GM20000 (cell line): ENCODE measurements around the gene CCNYL1.
"Not testable (repeated sequence)": the region's sequence is repeated elsewhere in the genome, so short reads cannot be mapped to it uniquely, and the experiment has no call there.

ENCODE experiments used
- DNase-seq: peaks from one replicate; pipeline ENCODE4 v3.0.0; 2012; ENCODE audit warnings: low spot score
- TF ChIP-seq, protein P1 (sequence below): IDR thresholded peaks from 2 replicates; pipeline ENCODE4 v1.5.1; 2012; ENCODE audit warnings: mild to moderate bottlenecking, control low read depth; ENCODE audit errors: extremely low read depth, missing control alignments

Gene CCNYL1

DNA sequence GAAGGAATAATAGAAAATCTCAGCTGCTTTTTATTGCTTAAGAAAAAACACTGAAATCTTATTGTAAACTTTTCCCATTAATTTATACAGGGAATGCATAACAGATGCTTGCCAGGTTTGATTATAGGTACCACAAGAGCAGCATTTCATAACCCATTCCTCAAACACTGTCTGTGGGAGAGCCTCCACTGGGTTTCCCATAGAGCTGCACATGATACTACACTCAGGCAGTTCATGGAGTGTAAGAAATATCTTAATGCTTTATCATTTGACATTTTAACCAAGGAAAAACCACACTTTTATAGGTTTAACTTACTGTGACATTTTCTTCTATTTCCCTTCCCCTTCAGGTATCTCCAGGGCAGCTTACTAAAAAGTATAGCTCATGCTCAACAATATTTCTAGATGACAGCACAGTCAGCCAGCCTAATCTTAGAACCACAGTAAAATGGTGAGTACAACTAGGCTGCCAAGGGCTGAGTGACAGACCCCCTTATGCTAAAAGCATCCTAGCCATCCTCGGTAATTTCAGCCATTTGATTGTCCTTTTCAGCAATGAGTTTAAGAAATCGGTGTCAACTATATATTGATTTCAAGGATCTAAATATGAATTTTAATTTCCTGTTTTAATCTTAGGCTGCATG lies 22.3 kb downstream of the CCNYL1 start:
- TF ChIP-seq, protein P1, sequence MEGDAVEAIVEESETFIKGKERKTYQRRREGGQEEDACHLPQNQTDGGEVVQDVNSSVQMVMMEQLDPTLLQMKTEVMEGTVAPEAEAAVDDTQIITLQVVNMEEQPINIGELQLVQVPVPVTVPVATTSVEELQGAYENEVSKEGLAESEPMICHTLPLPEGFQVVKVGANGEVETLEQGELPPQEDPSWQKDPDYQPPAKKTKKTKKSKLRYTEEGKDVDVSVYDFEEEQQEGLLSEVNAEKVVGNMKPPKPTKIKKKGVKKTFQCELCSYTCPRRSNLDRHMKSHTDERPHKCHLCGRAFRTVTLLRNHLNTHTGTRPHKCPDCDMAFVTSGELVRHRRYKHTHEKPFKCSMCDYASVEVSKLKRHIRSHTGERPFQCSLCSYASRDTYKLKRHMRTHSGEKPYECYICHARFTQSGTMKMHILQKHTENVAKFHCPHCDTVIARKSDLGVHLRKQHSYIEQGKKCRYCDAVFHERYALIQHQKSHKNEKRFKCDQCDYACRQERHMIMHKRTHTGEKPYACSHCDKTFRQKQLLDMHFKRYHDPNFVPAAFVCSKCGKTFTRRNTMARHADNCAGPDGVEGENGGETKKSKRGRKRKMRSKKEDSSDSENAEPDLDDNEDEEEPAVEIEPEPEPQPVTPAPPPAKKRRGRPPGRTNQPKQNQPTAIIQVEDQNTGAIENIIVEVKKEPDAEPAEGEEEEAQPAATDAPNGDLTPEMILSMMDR = no peak
- DNase-seq = no peak

DNA sequence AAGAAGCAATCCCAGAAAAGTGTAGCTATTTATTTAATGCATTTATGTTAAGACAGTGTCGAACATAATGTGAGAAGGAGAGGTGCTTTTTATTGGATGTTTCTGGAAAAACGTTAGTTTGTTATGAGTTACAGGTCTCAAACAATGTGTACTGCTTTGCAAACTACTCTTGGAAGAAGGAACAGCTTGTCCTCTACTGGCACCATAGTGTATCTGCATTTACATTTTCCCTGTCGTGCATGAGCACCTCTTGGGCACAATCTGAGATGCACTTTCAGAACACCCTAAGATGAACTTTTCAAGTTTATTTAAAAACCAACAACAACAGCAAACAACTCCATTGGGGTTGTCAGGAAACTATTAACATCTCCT lies 22.8 kb downstream of the CCNYL1 start:
- TF ChIP-seq, protein P1 = no peak
- no peak for DNase-seq

DNA sequence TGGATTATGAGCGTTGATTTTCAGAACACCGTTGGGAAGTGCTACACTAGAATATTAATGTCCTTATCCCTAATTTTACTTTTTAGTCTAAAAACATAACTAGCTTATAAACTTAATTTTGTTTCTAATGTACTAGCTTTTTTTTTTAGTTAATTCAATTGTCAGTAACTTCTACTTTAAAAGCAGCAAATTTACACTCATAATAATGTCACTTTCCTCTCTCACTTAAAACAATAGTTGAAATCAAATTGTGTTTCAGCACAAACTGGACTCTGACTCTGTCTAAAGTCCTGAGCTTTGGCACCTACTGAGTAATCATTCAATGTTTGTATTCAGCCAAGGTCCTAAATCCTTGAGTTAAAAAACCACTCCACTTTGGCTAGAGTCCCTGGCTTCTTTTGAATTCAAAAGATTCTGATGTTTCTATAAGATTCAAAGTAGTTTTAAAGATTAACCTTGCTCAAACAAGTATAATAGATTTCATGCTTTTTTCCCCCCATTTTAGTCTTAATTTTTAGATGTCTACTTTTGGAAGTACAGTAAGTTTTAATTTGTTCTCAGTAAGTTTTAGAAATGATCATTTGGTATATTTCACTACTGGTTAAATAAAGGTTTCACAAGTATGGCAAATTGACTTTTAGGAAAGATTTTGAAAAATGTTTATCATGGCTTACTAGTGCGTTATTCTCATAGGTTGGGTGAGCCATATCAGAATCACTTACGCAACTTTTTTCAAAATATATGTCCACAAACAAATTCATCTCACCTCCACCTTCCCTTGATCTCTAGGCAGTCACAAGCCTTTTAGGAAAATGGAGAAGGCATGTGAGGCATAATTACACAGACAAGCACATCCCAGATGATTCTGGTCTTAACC lies 23.4 kb downstream of the CCNYL1 start:
- DNase-seq = no peak
- TF ChIP-seq, protein P1 = no peak

DNA sequence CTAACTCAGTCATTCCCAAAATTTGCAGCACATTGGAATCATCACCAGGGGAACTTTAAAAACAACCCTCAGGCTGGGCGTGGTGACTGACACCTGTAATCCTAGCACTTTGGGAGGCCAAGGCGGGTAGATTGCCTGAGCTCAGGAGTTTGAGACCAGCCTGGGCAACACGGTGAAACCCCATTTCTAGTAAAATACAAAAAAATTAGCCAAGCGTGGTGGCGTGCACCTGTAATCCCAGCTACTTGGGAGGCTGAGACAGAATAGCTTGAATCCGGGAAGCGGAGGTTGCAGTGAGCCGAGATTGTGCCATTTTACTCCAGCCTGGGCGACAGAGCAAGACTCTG lies 24.0 kb downstream of the CCNYL1 start:
- not testable (repeated sequence) for DNase-seq

DNA sequence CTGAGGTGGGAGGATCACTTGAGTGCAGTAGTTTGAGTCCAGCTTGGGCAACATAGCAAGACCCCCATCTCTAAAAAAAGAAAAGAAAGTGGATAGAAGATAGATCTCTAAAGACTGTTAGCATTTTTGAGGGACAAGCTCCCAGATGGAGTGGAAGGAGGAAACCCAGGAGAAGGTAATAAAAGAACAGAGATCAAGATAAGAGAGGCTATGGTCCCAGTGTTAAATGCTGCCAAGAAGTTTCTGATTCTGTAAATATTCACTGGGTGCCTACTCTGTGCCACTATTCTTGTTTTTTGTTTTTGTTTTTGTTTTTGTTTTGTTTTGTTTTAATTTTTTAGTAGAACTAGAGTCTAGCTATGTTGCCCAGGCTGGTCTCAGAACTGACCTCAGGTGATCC lies 32.1 kb downstream of the CCNYL1 start:
- DNase-seq = no peak
- TF ChIP-seq, protein P1 = no peak

DNA sequence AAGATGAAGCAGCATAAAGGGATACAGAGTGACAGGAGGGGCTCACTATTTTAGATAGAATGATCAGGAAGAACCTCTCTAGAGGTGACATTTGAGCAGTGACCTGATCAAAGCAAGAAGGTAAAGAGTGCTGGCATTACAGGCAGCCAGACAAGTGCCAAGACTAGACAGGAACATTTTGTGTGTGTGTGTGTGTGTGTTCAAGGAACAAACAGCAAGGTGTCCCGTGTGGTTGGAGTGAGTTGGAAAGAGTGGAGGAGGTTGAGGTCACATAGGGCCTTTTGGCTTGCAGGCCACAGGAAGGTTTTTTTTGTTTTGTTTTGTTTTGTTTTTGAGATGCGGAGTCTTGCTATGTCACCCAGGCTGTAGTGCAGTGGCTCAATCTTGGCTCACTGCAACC lies 32.6 kb downstream of the CCNYL1 start:
- no peak for DNase-seq
- TF ChIP-seq, protein P1 = no peak

DNA sequence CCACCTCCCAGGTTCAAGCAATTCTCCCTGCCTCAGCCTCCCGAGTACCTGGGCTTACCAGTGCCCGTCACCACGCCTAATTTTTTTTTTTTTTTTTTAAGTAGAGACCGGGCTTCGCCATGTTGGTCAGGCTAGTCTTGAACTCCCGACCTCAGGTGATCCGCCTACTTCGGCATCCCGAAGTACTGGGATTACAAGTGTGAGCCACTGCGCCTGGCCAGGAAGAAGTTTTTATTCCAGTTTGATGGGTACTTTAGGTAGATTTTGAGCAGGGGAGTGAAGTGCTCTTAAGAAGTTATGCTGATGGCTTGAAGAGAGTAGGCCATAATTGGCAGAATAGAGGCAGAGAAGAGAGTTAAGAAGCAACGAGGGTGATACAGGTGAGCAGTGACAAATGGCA lies 33.0 kb downstream of the CCNYL1 start:
- TF ChIP-seq, protein P1 = no peak
- no peak for DNase-seq
